DMS53 (cell line): ENCODE data around the gene SLC37A1.
A peak's percentile ranks its signal among the peaks of the same experiment; 100 is the strongest.

Source experiments
- DNase-seq: peaks from one replicate; lab custom pipeline; 2025; lab: John Stamatoyannopoulos, UW

Gene SLC37A1

DNA sequence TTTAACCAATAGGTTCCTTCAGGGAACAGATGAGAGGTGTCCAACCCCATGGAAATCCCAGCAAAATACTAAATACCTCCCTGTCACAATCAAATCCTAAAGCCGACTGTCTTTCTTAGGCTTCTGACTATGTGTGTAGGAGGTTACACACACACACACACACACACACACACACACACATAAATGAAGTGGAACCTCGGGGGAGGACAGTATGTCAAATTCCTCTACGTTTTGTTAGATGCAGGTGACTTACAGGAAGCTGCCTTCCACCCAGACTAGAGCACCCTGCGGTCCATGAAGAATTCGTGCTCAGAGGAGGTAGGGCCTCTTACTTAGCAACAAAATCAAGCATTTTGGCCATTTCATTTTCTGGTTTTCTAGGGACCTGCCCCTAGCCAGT is 34.1 kb upstream of the SLC37A1 start:
- DNase-seq, result no peak

DNA sequence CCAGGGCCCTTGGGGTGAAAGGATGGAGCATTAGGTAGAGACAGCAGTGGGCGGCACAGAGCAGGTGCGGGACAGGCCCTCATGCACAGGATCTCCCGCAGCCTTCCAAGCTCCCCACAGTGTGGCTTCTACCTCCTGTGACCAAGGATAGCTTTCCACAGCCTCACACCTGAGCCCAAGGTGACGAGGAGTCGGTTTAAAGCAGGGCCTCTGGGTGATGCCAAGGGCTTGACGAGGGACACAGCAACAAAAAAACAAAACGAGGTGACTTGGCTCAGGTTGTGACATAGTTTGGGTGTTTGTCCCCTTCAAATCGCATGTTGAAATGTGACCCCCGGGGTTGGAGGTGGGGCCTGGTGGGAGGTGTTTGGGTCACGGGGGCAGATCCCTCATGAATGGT is 32.9 kb upstream of the SLC37A1 start:
- DNase-seq, result no peak

DNA sequence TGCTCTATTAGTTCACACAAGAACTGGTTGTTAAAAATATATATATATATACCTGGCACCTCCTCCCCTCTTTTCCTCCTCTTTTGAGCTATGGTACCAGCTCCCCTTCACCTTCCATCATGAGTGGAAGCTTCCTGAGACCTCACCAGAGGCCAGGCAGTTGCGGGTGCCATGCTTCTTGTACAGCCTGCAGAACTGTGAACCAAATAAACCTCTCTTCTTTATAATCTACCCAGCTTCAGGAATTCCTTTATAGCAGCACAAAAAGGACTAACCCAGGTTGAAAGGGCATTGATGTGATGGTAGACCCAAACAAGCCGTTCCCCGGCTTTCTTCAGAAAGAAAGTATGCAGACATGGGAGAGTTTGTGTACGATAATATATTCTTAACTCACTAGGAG is 32.5 kb upstream of the SLC37A1 start:
- no peak for DNase-seq

DNA sequence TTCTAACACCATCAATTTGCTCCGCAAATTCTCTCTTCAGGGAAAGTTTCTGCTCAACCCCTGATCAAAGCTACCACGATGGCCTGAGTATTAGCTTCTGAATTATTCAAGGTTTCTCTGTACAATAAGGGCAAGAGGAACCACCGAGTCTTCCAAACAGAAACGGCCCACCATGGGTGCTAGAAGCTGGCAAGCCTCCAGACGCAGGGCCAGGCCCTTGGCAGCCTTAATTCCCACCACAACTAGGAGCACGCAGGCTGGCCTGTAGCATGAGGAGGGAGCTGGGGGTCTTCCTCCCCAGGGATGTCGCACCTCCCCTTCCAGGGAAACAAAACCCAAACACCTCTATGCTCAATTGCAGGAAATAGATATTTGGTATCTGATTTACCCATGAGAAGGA is 28.7 kb upstream of the SLC37A1 start:
- DNase-seq, result no peak

DNA sequence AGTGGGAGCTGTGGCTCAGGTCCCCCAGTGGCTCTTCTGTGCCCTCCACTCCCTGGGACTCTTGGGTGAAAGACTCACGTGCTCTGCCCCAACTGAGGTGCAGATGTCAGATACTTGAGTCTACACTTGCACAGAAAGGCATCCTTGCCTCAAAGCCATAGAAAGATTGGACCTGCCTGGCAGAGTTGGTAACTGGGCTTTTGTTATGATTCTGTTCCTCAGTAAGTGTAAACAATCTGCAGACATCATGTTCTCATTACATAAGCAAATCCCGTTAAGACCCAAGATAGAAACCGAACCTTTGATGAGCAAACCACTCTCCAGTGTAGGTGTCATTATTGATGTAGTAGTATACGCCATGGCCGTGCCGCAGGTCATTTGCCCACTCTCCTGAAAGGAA is 27.6 kb upstream of the SLC37A1 start:
- DNase-seq, result no peak

DNA sequence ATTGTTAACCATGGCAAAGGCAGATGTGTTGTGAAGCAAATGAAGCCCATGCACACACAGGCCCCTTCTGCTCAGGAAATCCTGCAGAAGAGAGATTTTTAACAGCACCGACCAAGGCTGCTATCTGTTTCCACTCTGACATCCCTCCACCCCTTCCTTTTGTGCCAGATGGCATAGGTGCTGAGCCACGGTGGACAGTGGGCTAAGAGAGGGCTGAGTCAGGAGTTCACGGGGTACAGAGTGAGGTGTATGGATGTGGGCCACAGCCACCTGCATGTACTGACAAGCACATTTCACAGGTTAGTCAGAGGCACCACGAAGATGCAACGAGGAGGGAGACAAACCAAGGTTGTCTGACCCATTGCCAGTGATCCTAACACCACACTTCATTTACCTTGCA is 27.1 kb upstream of the SLC37A1 start:
- no peak for DNase-seq

DNA sequence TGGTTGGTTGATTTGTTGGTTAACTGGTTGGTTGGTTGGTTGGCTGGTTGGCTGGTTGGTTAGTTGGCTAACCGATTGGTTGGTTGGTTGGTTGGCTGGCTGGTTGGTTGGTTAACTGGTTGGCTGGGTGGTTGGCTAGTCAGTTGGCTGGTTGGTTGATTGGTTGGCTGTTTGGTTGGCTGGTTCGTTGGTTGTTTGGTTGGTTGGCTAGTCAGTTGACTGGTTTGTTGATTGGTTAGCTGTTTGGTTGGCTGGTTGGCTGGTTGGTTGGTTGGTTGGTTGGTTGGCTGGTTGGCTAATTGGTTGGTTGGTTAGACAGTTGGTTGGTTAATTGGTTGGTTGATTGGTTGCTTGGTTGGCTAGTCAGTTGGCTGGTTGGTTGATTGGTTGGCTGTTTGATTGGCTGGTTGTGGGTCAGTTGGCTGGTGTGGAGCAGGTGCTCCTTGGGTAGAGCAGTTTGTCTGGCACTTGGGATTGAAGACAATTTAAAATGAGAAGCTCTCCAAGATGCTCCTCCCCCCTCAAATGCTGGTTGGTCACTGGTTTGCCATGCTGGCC is 24.6 kb upstream of the SLC37A1 start:
- no peak for DNase-seq

DNA sequence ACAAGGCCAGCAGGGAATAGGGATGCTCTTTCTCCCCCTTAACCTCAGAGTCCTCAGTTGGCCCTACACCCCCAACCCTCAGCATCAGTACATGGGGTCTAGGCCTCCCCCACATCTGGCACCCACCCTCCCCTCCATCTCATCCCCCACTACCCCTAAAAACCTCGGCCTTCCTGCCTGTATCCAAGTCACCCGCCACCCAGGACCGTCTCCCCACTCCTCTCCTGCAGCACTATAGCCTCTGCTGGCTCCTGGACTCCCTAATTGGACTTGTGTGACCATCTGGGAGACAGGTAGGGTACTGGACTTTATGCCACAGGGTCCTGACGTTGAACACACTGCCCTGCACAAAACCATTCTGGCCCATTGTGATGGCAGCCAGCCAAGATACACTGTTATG is 23.7 kb upstream of the SLC37A1 start:
- no peak for DNase-seq

DNA sequence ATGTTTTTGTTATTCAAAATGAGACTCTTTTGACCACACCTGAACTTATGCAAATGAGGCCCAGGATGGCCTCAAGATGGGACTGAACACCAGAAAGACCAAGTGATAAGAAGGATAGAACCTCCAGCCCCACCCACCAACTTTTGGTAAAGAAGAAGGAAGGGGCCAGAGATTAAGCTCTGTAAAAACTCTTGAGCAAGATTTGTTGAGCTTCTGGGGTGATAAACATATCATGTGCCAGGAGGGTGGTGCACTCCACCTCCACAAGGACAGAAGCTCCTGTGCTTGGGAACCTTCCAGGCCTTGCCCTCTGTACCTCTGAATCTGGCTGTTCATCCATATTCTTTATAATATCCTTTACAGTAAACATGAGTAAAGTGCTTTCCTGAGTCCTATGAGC is 22.9 kb upstream of the SLC37A1 start:
- no peak for DNase-seq

DNA sequence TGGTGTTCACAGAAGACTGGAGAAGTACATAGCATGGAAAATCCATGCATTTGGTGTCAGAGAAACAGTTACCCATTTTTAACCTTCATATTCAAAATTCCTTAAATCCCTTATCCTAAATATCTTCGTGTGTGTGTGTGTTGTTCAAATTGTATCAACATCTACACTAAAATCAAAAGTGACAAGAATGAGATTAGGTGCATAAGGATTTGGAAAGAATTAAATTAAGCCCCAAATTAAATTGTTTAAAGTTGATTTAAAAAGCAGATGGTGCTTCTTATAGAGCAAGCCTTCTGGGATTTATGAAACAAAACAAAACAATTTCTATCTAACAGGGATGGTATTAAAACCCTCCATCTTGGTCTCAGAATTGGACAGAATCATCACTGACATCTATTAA is 22.3 kb upstream of the SLC37A1 start:
- DNase-seq, result no peak

DNA sequence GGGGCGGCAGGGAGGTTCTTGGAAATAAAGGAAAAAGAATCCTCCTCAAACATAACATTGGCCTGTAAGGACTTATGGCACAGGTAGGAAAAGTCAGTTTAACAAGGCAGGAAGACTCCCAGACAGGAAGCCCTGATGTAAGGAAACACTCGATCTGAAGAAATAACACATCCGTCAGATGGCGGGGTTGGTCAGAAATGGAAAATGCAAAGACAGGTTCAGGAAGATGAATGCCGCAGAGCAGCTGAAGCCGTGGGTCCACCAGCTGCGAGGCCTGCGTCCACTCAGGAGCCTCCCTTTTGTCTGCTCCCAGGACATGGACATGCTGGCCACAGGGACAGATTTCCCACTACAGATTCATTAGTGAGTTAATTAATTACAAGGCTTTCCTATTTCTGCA is 21.5 kb upstream of the SLC37A1 start:
- DNase-seq, result no peak

DNA sequence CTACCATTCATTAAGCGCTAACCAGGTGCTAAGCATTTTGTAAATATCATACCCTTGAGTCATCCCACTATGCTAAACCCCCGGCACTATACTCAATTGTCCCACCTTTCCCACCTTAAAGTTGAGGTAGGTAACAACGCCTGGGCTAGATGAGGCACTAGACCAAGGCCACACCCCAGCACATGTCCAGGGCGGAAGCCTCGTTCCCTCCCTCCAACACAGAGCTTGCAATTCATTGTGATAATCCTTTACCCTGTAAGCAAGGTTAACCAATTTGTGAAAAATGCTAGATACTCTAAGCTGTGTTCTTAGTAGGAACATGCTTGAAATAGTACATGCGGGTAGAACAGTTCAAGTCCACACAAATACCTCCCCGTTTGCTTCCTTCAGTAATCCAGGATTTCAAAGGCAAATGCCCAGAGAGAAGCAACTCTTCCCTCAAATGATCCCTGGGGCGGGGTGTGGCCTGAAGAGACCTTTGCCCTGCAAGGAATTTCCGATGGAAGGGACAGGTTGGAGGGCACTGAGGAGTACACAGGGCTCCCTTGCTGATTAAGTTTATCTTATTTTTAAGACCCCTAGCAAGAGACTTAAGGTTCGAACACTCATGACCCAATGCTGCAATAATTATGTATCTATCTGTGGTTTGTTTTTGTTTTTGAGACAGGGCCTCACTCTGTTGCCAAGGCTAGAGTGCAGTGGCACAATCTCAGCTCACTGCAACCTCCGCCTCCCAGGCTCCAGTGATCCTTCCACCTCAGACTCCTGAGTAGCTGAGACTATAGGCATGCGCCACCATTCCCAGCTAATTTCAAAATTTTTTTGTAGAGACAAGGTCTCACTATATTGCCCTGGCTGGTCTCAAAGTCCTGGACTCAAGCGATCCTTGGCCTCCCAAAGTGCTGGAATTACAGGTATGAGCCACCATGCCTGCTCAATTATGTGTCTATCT is 20.3 kb upstream of the SLC37A1 start:
- no peak for DNase-seq

DNA sequence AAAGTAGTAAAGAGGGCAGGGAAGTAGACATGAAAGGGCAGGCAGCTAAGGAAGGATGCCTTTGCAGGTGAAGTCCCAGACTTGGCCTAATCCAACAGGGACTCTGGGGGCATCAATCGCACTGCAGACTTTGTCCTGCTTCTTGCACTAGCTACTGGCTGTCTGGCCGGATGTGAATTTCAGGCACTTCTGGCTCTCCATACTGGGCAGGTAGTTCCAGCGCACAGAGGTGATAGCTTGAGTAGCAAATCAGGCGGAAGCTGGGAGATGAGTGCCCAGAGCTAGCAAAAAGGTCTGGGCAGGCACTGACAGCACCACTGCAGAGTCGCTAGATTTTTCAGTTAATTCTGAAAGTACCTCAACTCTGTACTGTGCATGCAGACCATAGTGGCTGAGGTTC is 18.6 kb upstream of the SLC37A1 start:
- DNase-seq, result no peak

DNA sequence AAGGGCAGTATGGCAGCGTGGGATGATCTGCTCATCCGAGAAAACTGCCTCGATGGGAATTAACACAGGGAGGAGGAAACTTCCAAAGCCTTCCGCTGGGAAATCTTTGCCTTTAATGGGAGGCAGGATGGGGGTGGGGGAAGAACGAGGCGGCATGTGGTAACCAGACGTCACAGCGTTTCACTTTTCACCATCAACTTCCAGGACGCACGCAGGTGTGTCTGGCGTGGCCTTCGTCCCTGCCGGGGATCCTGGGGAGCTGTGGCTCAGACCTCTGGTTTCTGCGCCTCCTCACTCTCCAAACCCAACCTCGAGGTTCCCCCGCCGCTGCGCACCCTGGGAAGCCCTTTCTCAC is 17.9 kb upstream of the SLC37A1 start:
- DNase-seq, result peak; percentile 80

DNA sequence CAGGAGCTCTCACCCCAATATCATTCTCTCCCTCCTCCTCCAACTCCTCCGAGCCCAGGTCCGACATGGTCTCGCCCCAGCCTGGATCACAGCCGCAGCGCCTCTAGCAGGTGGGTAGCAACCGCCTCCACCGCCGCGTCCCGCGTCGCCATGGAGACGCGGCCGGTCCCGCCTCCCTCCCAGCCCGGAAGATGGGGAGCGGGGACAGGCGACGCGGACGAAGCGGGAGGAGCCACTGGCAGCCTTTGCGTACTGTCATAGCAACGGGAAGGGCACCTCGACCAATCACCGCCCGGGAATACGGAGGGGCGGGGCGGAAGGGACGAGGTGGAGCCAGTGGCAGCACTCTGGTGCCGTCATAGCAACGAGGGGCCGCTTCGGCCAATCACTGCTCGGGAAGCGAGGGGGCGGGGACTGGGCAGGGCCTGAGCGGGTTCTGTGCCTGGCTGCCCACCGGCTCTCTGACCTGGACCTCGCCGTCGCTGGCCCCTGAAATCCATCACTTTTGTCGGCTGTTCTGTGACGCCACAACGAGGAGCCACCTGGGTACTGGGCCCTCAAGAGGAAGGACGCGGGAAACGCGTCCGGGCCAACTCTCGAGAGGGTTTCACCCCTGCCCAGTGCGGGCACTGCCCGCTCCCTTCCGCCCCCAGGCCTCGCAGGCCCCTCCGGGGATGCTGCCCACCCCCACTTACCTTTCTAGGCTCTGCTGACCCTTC is 17.4 kb upstream of the SLC37A1 start, which contains the start of gene RSPH1:
TSS of gene RSPH1 (minus strand) at position 105 of the 719 bp plus-strand sequence. CDS start at position 67, 38 bp downstream.
- peak; percentile 99 for DNase-seq

DNA sequence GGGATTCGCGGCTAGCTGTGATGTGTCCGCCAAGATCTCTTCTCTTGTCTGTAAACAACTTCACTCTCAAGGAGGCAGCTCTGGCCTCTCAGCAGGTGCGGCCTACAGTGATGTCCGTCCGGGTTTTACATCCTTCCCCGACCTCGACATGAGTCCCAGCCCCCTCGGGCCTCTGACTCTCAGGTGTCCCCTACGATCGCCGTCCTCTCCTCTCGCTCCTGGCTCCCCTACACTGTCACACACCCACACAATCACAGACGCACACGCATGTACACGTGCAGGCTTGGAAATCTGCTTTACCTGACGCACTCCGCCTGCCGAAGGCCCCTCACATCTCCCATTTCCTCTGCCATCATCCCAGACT is 16.8 kb upstream of the SLC37A1 start:
- DNase-seq, result peak; percentile 74

DNA sequence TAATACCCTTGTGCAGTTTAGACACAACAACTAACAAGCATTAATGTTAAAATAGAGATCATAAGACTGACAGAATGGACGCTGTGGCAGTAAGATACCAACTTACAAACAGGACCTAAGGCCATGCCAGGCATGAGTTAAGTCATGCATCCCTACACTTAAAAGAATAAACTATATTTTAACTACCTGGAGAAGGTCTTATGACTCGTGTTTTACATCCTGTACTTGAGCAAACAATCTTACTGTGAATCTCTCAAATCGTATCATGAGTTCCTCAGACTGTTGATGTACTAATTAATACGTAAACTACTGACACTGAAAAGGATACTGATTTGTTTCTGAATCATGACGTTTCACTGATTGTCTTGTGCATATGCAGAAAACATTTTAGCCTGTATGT is 15.6 kb upstream of the SLC37A1 start:
- no peak for DNase-seq

DNA sequence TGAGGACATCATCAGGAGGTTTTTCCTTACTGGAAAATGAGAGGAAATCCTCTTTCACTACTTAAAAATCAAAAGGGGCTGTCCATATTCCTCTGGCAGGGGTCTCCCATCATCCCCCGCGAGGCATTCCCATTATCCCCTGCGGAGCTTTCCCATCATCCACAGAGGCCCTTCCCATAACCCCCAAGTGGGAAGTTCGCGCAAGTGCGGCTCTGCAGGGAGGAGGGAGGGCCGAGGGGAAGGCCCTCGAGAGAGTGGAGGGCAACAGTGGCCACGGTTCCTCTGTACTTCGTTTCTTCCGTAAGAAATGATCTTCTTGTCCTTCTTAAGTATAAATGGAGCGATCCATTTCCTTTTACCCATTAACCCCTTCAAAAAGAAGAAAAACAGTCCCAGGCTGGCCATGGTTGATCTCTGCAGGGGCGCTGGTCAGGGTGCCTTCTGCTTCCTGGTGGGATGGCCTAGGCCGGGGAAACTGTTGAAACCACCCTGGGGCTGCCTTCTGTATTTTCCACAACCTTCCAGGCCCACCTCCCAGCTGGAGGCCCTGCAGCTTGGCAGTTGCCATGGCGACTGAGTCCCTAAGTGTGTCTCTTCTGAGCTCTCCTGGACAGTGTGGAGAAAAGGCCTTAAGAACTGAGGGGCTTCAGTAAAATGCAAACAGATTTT is 14.1 kb upstream of the SLC37A1 start:
- peak; percentile 9 for DNase-seq

DNA sequence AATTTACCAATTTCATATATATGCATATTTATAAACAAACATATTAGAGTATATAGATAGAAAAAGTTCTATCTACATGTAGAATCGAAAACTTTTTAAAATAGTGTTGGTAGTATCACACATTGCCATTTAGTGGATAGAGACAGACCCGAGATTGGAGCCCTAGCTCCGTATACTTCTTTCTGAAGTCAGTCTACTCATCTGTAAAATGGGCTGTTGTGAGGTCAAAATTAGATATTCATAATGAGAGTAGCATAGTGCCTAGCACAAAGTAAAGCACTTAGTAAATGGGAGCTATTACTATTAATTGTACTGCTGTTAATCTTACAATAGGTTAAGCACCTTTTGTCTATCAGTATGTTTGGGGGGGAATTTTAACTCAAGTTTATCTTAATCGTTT is 13.4 kb upstream of the SLC37A1 start:
- DNase-seq, result no peak

DNA sequence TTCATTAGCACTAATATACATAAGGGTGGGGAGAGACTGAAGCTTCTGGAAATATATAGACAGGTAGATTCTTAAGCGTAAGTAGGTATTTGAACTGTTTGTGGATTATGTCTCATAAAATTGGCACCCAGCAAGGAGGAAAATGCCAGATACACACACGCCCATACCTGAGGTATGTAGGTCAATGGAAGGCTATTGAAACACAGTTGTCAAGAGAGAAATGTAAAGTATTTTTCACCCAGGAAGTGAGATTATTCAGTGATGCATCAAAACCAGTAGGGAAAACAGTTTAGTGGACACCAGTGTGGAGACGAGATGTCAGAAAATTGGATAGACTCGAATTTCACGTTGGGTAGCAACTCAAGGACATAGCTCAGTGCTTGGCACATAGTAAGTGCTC is 12.9 kb upstream of the SLC37A1 start:
- no peak for DNase-seq

DNA sequence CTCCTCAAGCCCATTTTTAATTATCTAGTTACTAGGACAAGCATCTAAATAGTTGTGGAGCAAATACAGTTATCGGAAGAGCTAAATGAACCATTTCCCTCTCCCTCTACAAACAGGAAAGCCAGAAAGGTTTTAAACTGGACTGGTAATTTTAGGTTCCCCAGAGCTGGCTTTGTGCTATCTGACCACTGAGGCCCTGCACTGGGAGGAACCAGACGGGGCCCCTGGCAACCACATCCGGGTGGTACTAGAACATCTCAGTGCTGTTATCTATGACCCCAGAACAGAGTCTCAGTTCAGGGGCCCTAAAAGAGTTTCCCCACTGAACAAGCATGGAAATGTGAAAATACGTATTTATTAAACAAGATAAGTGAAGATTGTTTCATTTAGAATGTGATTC is 9.9 kb upstream of the SLC37A1 start:
- DNase-seq, result no peak

DNA sequence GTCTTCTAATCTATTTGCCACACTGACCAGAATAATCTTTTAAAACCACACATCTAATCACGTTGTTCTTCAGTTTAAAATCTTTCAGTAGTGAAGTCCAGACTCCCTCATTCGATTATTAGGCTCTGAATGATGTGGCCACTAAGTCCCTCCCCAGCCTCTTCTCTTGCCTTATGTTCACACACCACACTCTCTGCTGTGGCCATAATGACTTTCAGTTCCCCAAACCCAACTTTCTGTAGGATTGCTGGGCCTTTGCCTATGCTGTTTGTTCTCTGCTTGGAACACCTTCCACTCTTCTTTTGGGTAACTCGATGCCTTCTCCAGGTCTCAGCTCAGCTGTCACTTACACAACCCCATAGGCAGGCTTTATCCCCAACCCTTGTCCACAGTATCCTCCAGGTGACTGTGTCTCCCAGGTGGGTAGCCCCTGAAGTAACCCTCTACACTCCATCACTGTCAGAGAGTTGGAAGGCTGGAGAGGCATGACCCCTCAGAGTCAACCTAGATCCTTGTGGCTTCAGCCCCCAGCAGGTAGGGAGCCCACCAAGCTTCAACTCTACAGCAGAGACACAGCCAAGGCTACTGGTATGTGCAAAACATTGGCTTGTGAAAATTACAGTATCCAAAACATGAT is 8.4 kb upstream of the SLC37A1 start:
- DNase-seq, result no peak
